Neural cell (in vitro differentiated cells): ENCODE measurements around the gene MRPL14. TPM values are rescaled to one million over a fixed set of nuclear protein-coding genes. Genes with fewer than 3 reads are reported as not detected.
"Not testable (repeated sequence)": the region's sequence is repeated elsewhere in the genome, so short reads cannot be mapped to it uniquely, and the experiment has no call there.

Experiments used
- H2AFZ ChIP-seq: fragments of 200-600, 300-800 bp; sonication (generic), shearing (Covaris generic); 2 replicates; pipeline ENCODE4 v1.6.0; 2014; ENCODE audit warnings: low read depth, mild to moderate bottlenecking, antibody characterized with exemption, low read length, moderate library complexity
- H3F3A ChIP-seq: fragments of 200-600 bp; shearing (Covaris generic); 2 replicates; pipeline ENCODE4 v1.6.1; 2016; ENCODE audit warnings: mild to moderate bottlenecking, moderate library complexity, mixed read lengths, antibody characterized with exemption, low read length; ENCODE audit not compliant: insufficient read depth, poor library complexity, severe bottlenecking
- H3K27ac ChIP-seq: fragments of 200-600, 300-800 bp; sonication (generic), shearing (Covaris generic); 2 replicates; pipeline ENCODE4 v1.5.1; 2014; ENCODE audit warnings: mild to moderate bottlenecking, low read length, moderate library complexity
- H3K27me3 ChIP-seq: fragments of 300-800, 200-600 bp; sonication (generic), shearing (Covaris generic); 2 replicates; pipeline ENCODE4 v1.6.0; 2014; ENCODE audit warnings: mild to moderate bottlenecking, low read depth, low read length, moderate library complexity; ENCODE audit not compliant: insufficient read depth
- H3K36me3 ChIP-seq: fragments of 300-800, 200-600 bp; sonication (generic), shearing (Covaris generic); 2 replicates; pipeline ENCODE4 v1.5.1; 2014; ENCODE audit warnings: mild to moderate bottlenecking, antibody characterized with exemption, low read length, moderate library complexity; ENCODE audit not compliant: insufficient read depth
- H3K4me2 ChIP-seq: fragments of 300-800, 200-600 bp; sonication (generic), shearing (Covaris generic); 2 replicates; pipeline ENCODE4 v1.6.0; 2014; ENCODE audit warnings: mild to moderate bottlenecking, low read length
- H3K4me3 ChIP-seq: fragments of 300-800, 200-600 bp; sonication (generic), shearing (Covaris generic); 2 replicates; pipeline ENCODE4 v1.5.1; 2014; ENCODE audit warnings: mild to moderate bottlenecking, low read length, moderate library complexity
- H3K79me2 ChIP-seq: fragments of 200-600 bp; shearing (Covaris generic); replicated peaks from 2 replicates; pipeline ENCODE4 v1.6.0; 2014; ENCODE audit warnings: mild to moderate bottlenecking, low read length, moderate library complexity; ENCODE audit not compliant: insufficient read depth
- H3K9ac ChIP-seq: fragments of 300-800, 200-600 bp; sonication (generic), shearing (Covaris generic); 2 replicates; pipeline ENCODE4 v1.6.1; 2016; ENCODE audit warnings: mild to moderate bottlenecking, low read length, mixed read lengths
- H3K9me2 ChIP-seq: fragments of 200-600 bp; shearing (Covaris generic); 2 replicates; pipeline ENCODE4 v1.6.1; 2016; ENCODE audit warnings: mild to moderate bottlenecking, low read length, mixed read lengths; ENCODE audit not compliant: insufficient read depth
- H3K9me3 ChIP-seq: fragments of 200-600, 300-800 bp; sonication (generic), shearing (Covaris generic); 2 replicates; pipeline ENCODE4 v1.6.1; 2016; ENCODE audit warnings: mild to moderate bottlenecking, mixed run types, low read length, moderate library complexity, mixed read lengths
- H4K20me1 ChIP-seq: fragments of 200-600 bp; shearing (Covaris generic); 2 replicates; pipeline ENCODE4 v1.6.1; 2016; ENCODE audit warnings: mild to moderate bottlenecking, mixed run types; ENCODE audit not compliant: insufficient read depth
- CTCF ChIP-seq: fragments of 450-650 bp; IDR thresholded peaks from 2 replicates; pipeline ENCODE4 v1.5.1; 2014; ENCODE audit warnings: antibody characterized with exemption, mild to moderate bottlenecking, moderate library complexity; ENCODE audit not compliant: poor library complexity, severe bottlenecking
- EP300 ChIP-seq: fragments of 450-650 bp; conservative IDR thresholded peaks from 2 replicates; pipeline ENCODE4 v1.6.1; 2014; ENCODE audit warnings: antibody characterized with exemption, mild to moderate bottlenecking, moderate library complexity; ENCODE audit not compliant: poor library complexity, severe bottlenecking
- EZH2 ChIP-seq: fragments of 200-600, 300-800 bp; shearing (Covaris generic), sonication (generic); IDR thresholded peaks from 2 replicates; pipeline ENCODE4 v1.6.1; 2014; ENCODE audit warnings: antibody characterized with exemption, low read length, borderline replicate concordance, mild to moderate bottlenecking; ENCODE audit not compliant: insufficient read depth, poor library complexity, severe bottlenecking
- MXI1 ChIP-seq: fragments of 450-650 bp; conservative IDR thresholded peaks from 2 replicates; pipeline ENCODE4 v1.6.1; 2014; ENCODE audit warnings: antibody characterized with exemption, mild to moderate bottlenecking; ENCODE audit not compliant: poor library complexity, severe bottlenecking
- POLR2AphosphoS5 ChIP-seq: IDR thresholded peaks from 2 replicates; pipeline ENCODE4 v1.6.1; 2012
- RAD21 ChIP-seq: fragments of 450-650 bp; conservative IDR thresholded peaks from 2 replicates; pipeline ENCODE4 v1.6.1; 2014; ENCODE audit warnings: antibody characterized with exemption, mild to moderate bottlenecking, moderate library complexity
- REST ChIP-seq: IDR thresholded peaks from 2 replicates; pipeline ENCODE4 v1.6.1; 2012; ENCODE audit warnings: borderline replicate concordance
- SMC3 ChIP-seq: fragments of 450-650 bp; conservative IDR thresholded peaks from 2 replicates; pipeline ENCODE4 v1.6.1; 2014; ENCODE audit warnings: antibody characterized with exemption, mild to moderate bottlenecking, moderate library complexity; ENCODE audit not compliant: poor library complexity
- TAF1 ChIP-seq: IDR thresholded peaks from 2 replicates; pipeline ENCODE4 v1.6.1; 2012; ENCODE audit warnings: low read depth
- polyA plus RNA-seq: library from polyadenylated mRNA; depleted of rRNA; stranded (reverse); fragments of >200 nt; gene quantifications from 2 replicates; pipeline ENCODE4 v1.2.3, GENCODE V29; 2014

MRPL14 gene
- polyA plus RNA-seq, 1 donor from 2014 or later, result 66.4 TPM

GRCh38 chr6:44146685-44147084, 19.4 kb upstream of the MRPL14 start:
- no peaks in the 10 kb centered on the region for H3K79me2 ChIP-seq
- no peak overlapping the region for H3K4me3 ChIP-seq
- no peak overlapping the region for H3K4me2 ChIP-seq
- no peak overlapping the region for H3K9ac ChIP-seq
- no peak for TF ChIP-seq MXI1
- no peak for TF ChIP-seq REST
- TF ChIP-seq EZH2, result no peak
- no peak for TF ChIP-seq TAF1
- no peak for TF ChIP-seq CTCF
- no peak for TF ChIP-seq SMC3
- no peak for TF ChIP-seq EP300
- no peaks in the 10 kb centered on the region for H4K20me1 ChIP-seq
- H3F3A ChIP-seq, result no peaks in the 10 kb centered on the region
- H3K27me3 ChIP-seq, result no peaks in the 10 kb centered on the region
- no peak overlapping the region for H3K27ac ChIP-seq
- no peaks in the 10 kb centered on the region for H3K36me3 ChIP-seq
- H2AFZ ChIP-seq, result no peak overlapping the region
- no peaks in the 10 kb centered on the region for H3K9me3 ChIP-seq
- no peaks in the 10 kb centered on the region for H3K9me2 ChIP-seq

- H3K9me3 ChIP-seq, result no peaks in the 10 kb centered on the region
- no peak overlapping the region for H2AFZ ChIP-seq
- TF ChIP-seq POLR2AphosphoS5 (no peak), RAD21 (no peak), EP300 (no peak), MXI1 (no peak), SMC3 (no peak), CTCF (no peak), REST (no peak), TAF1 (no peak), EZH2 (no peak)
- no peaks in the 10 kb centered on the region for H3K79me2 ChIP-seq
- no peaks in the 10 kb centered on the region for H4K20me1 ChIP-seq
- no peaks in the 10 kb centered on the region for H3F3A ChIP-seq
- no peaks in the 10 kb centered on the region for H3K36me3 ChIP-seq
- H3K27ac ChIP-seq, result no peak overlapping the region
- no peaks in the 10 kb centered on the region for H3K9me2 ChIP-seq
- no peak overlapping the region for H3K4me2 ChIP-seq
- H3K4me3 ChIP-seq, result no peak overlapping the region
- H3K9ac ChIP-seq, result no peak overlapping the region
- no peaks in the 10 kb centered on the region for H3K27me3 ChIP-seq
Measured at GRCh38 chr6:44145839-44146238, 18.6 kb upstream of the MRPL14 start.

- H3K9ac ChIP-seq, H4K20me1 ChIP-seq, H3K4me2 ChIP-seq, H3K4me3 ChIP-seq, H3K9me3 ChIP-seq, H3F3A ChIP-seq, H3K9me2 ChIP-seq, H3K36me3 ChIP-seq, H3K27me3 ChIP-seq, H3K27ac ChIP-seq, H3K79me2 ChIP-seq, H2AFZ ChIP-seq: not testable (repeated sequence)
Measured at GRCh38 chr6:44144536-44144935, 17.3 kb upstream of the MRPL14 start.
